ENCODE data around the gene FRMD6.

DNA sequence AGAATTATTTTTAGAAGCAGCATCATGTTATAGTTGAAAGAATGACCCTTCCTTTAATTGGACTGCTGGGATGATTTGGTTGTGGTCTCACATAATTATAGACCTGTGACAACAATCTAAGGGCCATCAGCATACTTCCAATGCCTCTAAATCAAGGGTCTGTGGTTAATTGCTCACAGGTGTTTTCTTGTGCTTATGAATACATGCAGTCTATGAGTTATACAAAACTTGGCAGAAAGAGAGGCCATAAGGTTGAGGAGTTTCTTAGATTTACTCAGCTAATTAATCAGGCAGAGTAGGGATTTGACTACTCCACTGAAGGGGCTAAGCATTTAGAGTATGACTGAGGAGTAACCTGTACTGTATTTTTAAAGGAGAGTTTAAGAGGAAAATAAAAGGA is 37.0 kb upstream of the FRMD6 start:
- TF ChIP-seq, protein P1, sequence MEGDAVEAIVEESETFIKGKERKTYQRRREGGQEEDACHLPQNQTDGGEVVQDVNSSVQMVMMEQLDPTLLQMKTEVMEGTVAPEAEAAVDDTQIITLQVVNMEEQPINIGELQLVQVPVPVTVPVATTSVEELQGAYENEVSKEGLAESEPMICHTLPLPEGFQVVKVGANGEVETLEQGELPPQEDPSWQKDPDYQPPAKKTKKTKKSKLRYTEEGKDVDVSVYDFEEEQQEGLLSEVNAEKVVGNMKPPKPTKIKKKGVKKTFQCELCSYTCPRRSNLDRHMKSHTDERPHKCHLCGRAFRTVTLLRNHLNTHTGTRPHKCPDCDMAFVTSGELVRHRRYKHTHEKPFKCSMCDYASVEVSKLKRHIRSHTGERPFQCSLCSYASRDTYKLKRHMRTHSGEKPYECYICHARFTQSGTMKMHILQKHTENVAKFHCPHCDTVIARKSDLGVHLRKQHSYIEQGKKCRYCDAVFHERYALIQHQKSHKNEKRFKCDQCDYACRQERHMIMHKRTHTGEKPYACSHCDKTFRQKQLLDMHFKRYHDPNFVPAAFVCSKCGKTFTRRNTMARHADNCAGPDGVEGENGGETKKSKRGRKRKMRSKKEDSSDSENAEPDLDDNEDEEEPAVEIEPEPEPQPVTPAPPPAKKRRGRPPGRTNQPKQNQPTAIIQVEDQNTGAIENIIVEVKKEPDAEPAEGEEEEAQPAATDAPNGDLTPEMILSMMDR (IDR thresholded peaks at IDR 0.05), result no peak
- TF ChIP-seq EZH2 (IDR thresholded peaks at IDR 0.05), result no peak

All from neural progenitor cell (in vitro differentiated cells).